GM12878 (cell line): ENCODE data around the gene CBFA2T3. TPM values are rescaled to one million over a fixed set of nuclear protein-coding genes. Genes with fewer than 3 reads are reported as not detected.

Source experiments
- ATAC-seq: fragments of 200-7000 bp; cut with Tn5 transposase; 3 replicates; pipeline ENCODE4 v1.9.1; 2020; ENCODE audit warnings: mild to moderate bottlenecking, moderate library complexity
- BruUV-seq: library from RNA; stranded (reverse); fragments of 400-500 nt; replicated peaks from 2 replicates; lab custom pipeline; 2021; lab: Mats Ljungman, UMichigan
- CTCF ChIA-PET: fragments of 300-600 bp; sonication (Branson Sonifier 250); formaldehyde crosslinking; extraction: SDS; loops from one replicate; lab custom pipeline; 2021; ENCODE audit warnings: inconsistent platforms; lab: Yijun Ruan, JAX
- POLR2A ChIA-PET: fragments of 350-600 bp; formaldehyde crosslinking; extraction: SDS; loops from one replicate; lab custom pipeline; 2021; ENCODE audit warnings: inconsistent platforms; lab: Charles Lee
- RAD21 ChIA-PET: fragments of 300-600 bp; sonication (Branson Sonifier 250); formaldehyde crosslinking; loops from one replicate; lab custom pipeline; 2023; ENCODE audit warnings: antibody characterized with exemption; ENCODE audit not compliant: unreplicated experiment; lab: Charles Lee
- SMC1A ChIA-PET: fragments of 300-600 bp; sonication (Branson Sonifier 250); formaldehyde crosslinking; loops from one replicate; lab custom pipeline; 2023; ENCODE audit not compliant: unreplicated experiment, uncharacterized antibody; lab: Charles Lee
- DNase-seq: peaks from one replicate; pipeline ENCODE4 v3.0.0-alpha.2; 2011; ENCODE audit warnings: low read depth, low spot score
- FAIRE-seq: peaks from 3 replicates; lab custom pipeline; 2011; peaks lifted over from hg19 to GRCh38; lab: Jason Lieb, UNC
- H2AFZ ChIP-seq: 2 replicates; pipeline ENCODE4 v1.6.0; 2011; ENCODE audit warnings: low read depth, low read length, control low read depth; ENCODE audit not compliant: control insufficient read depth
- H3K27ac ChIP-seq: 2 replicates; pipeline ENCODE4 v1.5.1; 2011; ENCODE audit warnings: control low read depth; ENCODE audit not compliant: control insufficient read depth, insufficient read depth
- H3K27me3 ChIP-seq, 2 experiments: replicated peaks in 1 of 2; 2 replicates each; pipeline versions ENCODE4 v1.6.0 to v1.6.1; 2011; ENCODE audit warnings: low read length in 1 of 2; ENCODE audit not compliant: control insufficient read depth in 2 of 2, insufficient read depth in 2 of 2
- H3K36me3 ChIP-seq, 2 experiments: 2 replicates each; pipeline ENCODE4 v1.5.1; 2011; ENCODE audit warnings: low read length in 1 of 2; ENCODE audit not compliant: control insufficient read depth in 2 of 2, insufficient read depth in 2 of 2
- H3K4me1 ChIP-seq: 2 replicates; pipeline ENCODE4 v1.6.1; 2011; ENCODE audit warnings: mild to moderate bottlenecking, low read length, moderate library complexity, mixed read lengths; ENCODE audit not compliant: control insufficient read depth, insufficient read depth
- H3K4me2 ChIP-seq: 2 replicates; pipeline ENCODE4 v1.6.0; 2011; ENCODE audit warnings: control low read depth; ENCODE audit not compliant: control insufficient read depth, insufficient read depth
- H3K4me3 ChIP-seq: fragments of 200-600 bp; sonication (generic); 2 replicates; pipeline ENCODE4 v1.5.1; 2016
- H3K79me2 ChIP-seq: 2 replicates; pipeline ENCODE4 v1.6.0; 2011; ENCODE audit warnings: low read length; ENCODE audit not compliant: control insufficient read depth, insufficient read depth
- H3K9ac ChIP-seq: 2 replicates; pipeline ENCODE4 v1.8.0; 2011; ENCODE audit warnings: low read length, control low read depth, mixed read lengths; ENCODE audit not compliant: control insufficient read depth, insufficient read depth
- H3K9me3 ChIP-seq: replicated peaks from 3 replicates; pipeline ENCODE4 v1.5.1; 2011; ENCODE audit warnings: mild to moderate bottlenecking, low read length; ENCODE audit not compliant: control insufficient read depth, insufficient read depth
- H4K20me1 ChIP-seq: 2 replicates; pipeline ENCODE4 v1.6.0; 2011; ENCODE audit not compliant: control insufficient read depth, insufficient read depth
- BHLHE40 ChIP-seq, 2 experiments: fragments of 450-650 bp in 1 of 2; IDR thresholded peaks; 2 replicates each; pipeline ENCODE4 v1.6.1; 2011 to 2017; ENCODE audit warnings: low read depth in 2 of 2, borderline replicate concordance in 1 of 2, improper control_type of control experiment in 1 of 2, low read length in 1 of 2, mild to moderate bottlenecking in 1 of 2
- CEBPB ChIP-seq, 2 experiments: fragments of 150-350 bp in 1 of 2; IDR thresholded peaks; 2 replicates each; pipeline ENCODE4 v1.6.1; 2012 to 2014; ENCODE audit warnings: low read depth in 2 of 2, low read length in 2 of 2, borderline replicate concordance in 1 of 2, inconsistent platforms in 1 of 2
- EGR1 ChIP-seq, 2 experiments: IDR thresholded peaks; 1 replicate in 1 of 2; 2 replicates in 1 of 2; pipeline ENCODE4 v1.6.1; 2011 to 2012; ENCODE audit warnings: low read depth in 2 of 2, low read length in 2 of 2, borderline replicate concordance in 1 of 2, mild to moderate bottlenecking in 1 of 2, moderate library complexity in 1 of 2
- FOXM1 ChIP-seq: IDR thresholded peaks from 2 replicates; pipeline ENCODE4 v1.6.1; 2012; ENCODE audit warnings: low read depth, mild to moderate bottlenecking, inconsistent platforms, low read length, moderate library complexity
- HDAC6 ChIP-seq: fragments of 200-600 bp; sonication (generic); IDR thresholded peaks from one replicate; pipeline ENCODE4 v1.8.0; 2017; ENCODE audit warnings: antibody characterized with exemption; ENCODE audit not compliant: unreplicated experiment
- LARP7 ChIP-seq: fragments of 450-650 bp; IDR thresholded peaks from 2 replicates; pipeline ENCODE4 v1.6.1; 2017; ENCODE audit warnings: mild to moderate bottlenecking
- MXI1 ChIP-seq: fragments of 150-350 bp; IDR thresholded peaks from 2 replicates; pipeline ENCODE4 v1.6.1; 2011; ENCODE audit warnings: low read depth, mild to moderate bottlenecking, inconsistent platforms, low read length, improper control_type of control experiment
- NRF1 ChIP-seq: conservative IDR thresholded peaks from 2 replicates; pipeline ENCODE4 v1.6.1; 2011; ENCODE audit warnings: mild to moderate bottlenecking, low read depth, low read length, improper control_type of control experiment
- SMAD5 ChIP-seq: IDR thresholded peaks from 2 replicates; pipeline ENCODE4 v1.6.1; 2016; ENCODE audit warnings: antibody characterized with exemption, low read depth
- SMC3 ChIP-seq: IDR thresholded peaks from 2 replicates; pipeline ENCODE4 v1.6.1; 2011; ENCODE audit warnings: low read length, improper control_type of control experiment, borderline replicate concordance
- USF2 ChIP-seq: IDR thresholded peaks from 2 replicates; pipeline ENCODE4 v1.6.1; 2011; ENCODE audit warnings: low read depth, low read length, improper control_type of control experiment, borderline replicate concordance
- WGBS: methylation state at CpG from one replicate; pipeline ENCODE4 v1.1.6; 2016; ENCODE audit warnings: low lambda C conversion rate; ENCODE audit not compliant: insufficient replicate concordance, insufficient coverage; ENCODE audit errors: missing lambda C conversion rate; 5-methylcytosine and 5-hydroxymethylcytosine counted together
- in situ Hi-C: fragments of 300-500 bp; cut with MboI; formaldehyde crosslinking; loops from 9 replicates; pipeline ENCODE4 v1.14.3; 2018; ENCODE audit warnings: mixed read lengths
- intact Hi-C: fragments of 100-400 bp; cut with micrococcal nuclease; formaldehyde crosslinking; loops from one replicate; pipeline ENCODE4 v1.14.2; 2022; ENCODE audit not compliant: unreplicated experiment
- polyA plus RNA-seq, 11 experiments: library from polyadenylated mRNA; depleted of rRNA in 4 of 11; unstranded in 6 of 11; stranded (reverse) in 5 of 11; fragments of >200 nt; fragmentation: Nextera tagmentation in 4 of 11; fragmentation: Illumina TruSeq in 1 of 11; extraction: Ambion mirVana in 4 of 11; extraction: Trizol in 1 of 11; gene quantifications; 1 replicate in 1 of 11; 2 replicates in 10 of 11; pipeline versions ENCODE4 v1.2.1 to v1.2.3, GENCODE V29; 2011 to 2016; ENCODE audit warnings: inconsistent platforms in 2 of 11, missing spikeins in 2 of 11, low read depth in 1 of 11
- total RNA-seq, 4 experiments: library from RNA; depleted of rRNA in 3 of 4; stranded (reverse); fragments of >200 nt in 3 of 4; fragmentation: Illumina TruSeq in 1 of 4; extraction: Trizol in 1 of 4; gene quantifications; 2 replicates each; pipeline versions ENCODE4 v1.2.1 to v1.2.3, GENCODE V29; 2013 to 2021
- TF ChIP-seq, protein P1 (sequence below): fragments of 450-650 bp; conservative IDR thresholded peaks from 2 replicates; pipeline ENCODE4 v1.6.1; 2017; ENCODE audit warnings: mild to moderate bottlenecking, moderate library complexity
- TF ChIP-seq, protein P2 (sequence below), 3 experiments: IDR thresholded peaks in 2 of 3; conservative IDR thresholded peaks in 1 of 3; 2 replicates each; pipeline ENCODE4 v1.5.1; 2011; ENCODE audit warnings: low read depth in 3 of 3, low read length in 3 of 3, mild to moderate bottlenecking in 3 of 3, control low read depth in 2 of 3, moderate library complexity in 2 of 3, inconsistent platforms in 1 of 3, mixed read lengths in 1 of 3; ENCODE audit not compliant: control insufficient read depth in 2 of 3, insufficient read depth in 1 of 3; ENCODE audit errors: extremely low read depth in 1 of 3

Gene CBFA2T3
- total and polyA plus RNA-seq, 10 of the 15 experiments (the other 5 are each of a cell fraction or from before 2014, with no cell fraction given), result 0.69 to 42.6 (median 4.5) TPM

GRCh38 chr16:88862968-88863367 is 114.0 kb downstream of the CBFA2T3 start (continued):
- TF ChIP-seq, protein P1, sequence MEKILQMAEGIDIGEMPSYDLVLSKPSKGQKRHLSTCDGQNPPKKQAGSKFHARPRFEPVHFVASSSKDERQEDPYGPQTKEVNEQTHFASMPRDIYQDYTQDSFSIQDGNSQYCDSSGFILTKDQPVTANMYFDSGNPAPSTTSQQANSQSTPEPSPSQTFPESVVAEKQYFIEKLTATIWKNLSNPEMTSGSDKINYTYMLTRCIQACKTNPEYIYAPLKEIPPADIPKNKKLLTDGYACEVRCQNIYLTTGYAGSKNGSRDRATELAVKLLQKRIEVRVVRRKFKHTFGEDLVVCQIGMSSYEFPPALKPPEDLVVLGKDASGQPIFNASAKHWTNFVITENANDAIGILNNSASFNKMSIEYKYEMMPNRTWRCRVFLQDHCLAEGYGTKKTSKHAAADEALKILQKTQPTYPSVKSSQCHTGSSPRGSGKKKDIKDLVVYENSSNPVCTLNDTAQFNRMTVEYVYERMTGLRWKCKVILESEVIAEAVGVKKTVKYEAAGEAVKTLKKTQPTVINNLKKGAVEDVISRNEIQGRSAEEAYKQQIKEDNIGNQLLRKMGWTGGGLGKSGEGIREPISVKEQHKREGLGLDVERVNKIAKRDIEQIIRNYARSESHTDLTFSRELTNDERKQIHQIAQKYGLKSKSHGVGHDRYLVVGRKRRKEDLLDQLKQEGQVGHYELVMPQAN, result no peak
- no peak for TF ChIP-seq FOXM1
- TF ChIP-seq CEBPB (IDR thresholded peaks at IDR 0.05; ENCODE audit: borderline replicate concordance in 1 of 2, low read depth in 2 of 2, low read length in 2 of 2), result no peak
- no peak for TF ChIP-seq BHLHE40 (IDR thresholded peaks at IDR 0.05; ENCODE audit: borderline replicate concordance in 1 of 2, low read depth in 2 of 2, low read length in 1 of 2)
- no peak for TF ChIP-seq SMAD5
- no peak for TF ChIP-seq HDAC6
- no peak for TF ChIP-seq SMC3

DNA sequence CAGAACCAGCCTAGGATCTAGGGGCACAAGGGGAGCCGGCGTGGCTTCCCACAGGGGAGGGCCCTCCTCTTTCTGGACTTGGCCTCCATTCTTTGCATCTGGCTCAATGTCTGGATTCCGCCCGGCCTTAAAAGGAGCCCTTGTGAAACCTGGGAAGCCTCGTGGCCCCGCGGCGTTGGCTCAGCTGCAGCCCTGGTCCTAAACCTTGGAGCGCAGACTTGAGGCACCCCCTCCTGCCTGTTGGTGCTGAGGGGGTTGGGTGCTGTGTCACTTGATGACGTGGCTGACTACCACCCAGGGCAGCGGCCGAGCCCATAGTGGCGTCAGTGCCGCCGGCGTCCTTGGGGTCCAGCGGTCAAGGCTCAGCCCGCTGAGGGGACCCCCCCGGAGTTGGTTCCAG is 115.6 kb downstream of the CBFA2T3 start:
- WGBS, result 94% methylated on average over 19 of the region's 19 CpGs
- intact Hi-C loops, result no loop called here

More for the DNA sequence above, 115.6 kb downstream of the CBFA2T3 start:
- H3K4me3 ChIP-seq, result no peak overlapping the region
- H2AFZ ChIP-seq, result no peak overlapping the region
- in situ Hi-C loops, result no loop called here
- ChIA-PET POLR2A (no interaction called here), RAD21 (no interaction called here), CTCF (no interaction called here), SMC1A (no interaction called here)
- no peaks in the 10 kb centered on the region for H3K27me3 ChIP-seq
- FAIRE-seq (no peak), DNase-seq (no peak), ATAC-seq (no peak)
- H3K9ac ChIP-seq, result no peak overlapping the region
- H3K27ac ChIP-seq, result no peak overlapping the region
- TF ChIP-seq USF2 (no peak), MXI1 (no peak), EGR1 (IDR thresholded peaks at IDR 0.05; ENCODE audit: borderline replicate concordance in 1 of 2, low read depth in 2 of 2, low read length in 2 of 2) (no peak), LARP7 (no peak), NRF1 (no peak)
- TF ChIP-seq, protein P2, sequence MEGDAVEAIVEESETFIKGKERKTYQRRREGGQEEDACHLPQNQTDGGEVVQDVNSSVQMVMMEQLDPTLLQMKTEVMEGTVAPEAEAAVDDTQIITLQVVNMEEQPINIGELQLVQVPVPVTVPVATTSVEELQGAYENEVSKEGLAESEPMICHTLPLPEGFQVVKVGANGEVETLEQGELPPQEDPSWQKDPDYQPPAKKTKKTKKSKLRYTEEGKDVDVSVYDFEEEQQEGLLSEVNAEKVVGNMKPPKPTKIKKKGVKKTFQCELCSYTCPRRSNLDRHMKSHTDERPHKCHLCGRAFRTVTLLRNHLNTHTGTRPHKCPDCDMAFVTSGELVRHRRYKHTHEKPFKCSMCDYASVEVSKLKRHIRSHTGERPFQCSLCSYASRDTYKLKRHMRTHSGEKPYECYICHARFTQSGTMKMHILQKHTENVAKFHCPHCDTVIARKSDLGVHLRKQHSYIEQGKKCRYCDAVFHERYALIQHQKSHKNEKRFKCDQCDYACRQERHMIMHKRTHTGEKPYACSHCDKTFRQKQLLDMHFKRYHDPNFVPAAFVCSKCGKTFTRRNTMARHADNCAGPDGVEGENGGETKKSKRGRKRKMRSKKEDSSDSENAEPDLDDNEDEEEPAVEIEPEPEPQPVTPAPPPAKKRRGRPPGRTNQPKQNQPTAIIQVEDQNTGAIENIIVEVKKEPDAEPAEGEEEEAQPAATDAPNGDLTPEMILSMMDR (IDR thresholded peaks at IDR 0.05 in 2 of 3, conservative IDR thresholded peaks at IDR 0.05 in 1 of 3; ENCODE audit: control insufficient read depth in 2 of 3, extremely low read depth in 1 of 3, insufficient read depth in 1 of 3, low read depth in 3 of 3, low read length in 3 of 3), result no peak
- H3K79me2 ChIP-seq, result peaks cover 11% of the 10 kb centered on the region
- H3K36me3 ChIP-seq, result peaks cover 4 to 5% of the 10 kb centered on the region in 2 experiments; a peak in 3 of 4 replicates
- no peaks in the 10 kb centered on the region for H3K9me3 ChIP-seq
- no TSS peak for BruUV-seq
- peaks cover 8% of the 10 kb centered on the region for H3K4me1 ChIP-seq
- H4K20me1 ChIP-seq, result no peaks in the 10 kb centered on the region
- H3K4me2 ChIP-seq, result no peak overlapping the region
